GM15510 (cell line): ENCODE data around the gene PLXNA2.

Experiments
- POLR2A ChIP-seq: IDR thresholded peaks from 3 replicates; pipeline ENCODE4 v1.6.1; 2011; ENCODE audit warnings: borderline replicate concordance; ENCODE audit not compliant: insufficient read length; ENCODE audit errors: extremely low read depth

Gene PLXNA2

GRCh38 chr1:208136459-208137182 is 107.6 kb downstream of the PLXNA2 start:
- no peak for TF ChIP-seq POLR2A

- TF ChIP-seq POLR2A = no peak
Observed at GRCh38 chr1:208135354-208135753, 108.8 kb downstream of the PLXNA2 start.

- no peak for TF ChIP-seq POLR2A
Observed at GRCh38 chr1:208134491-208134890, 109.7 kb downstream of the PLXNA2 start.

- no peak for TF ChIP-seq POLR2A
Observed at GRCh38 chr1:208133355-208133754, 110.8 kb downstream of the PLXNA2 start.

GRCh38 chr1:208132287-208132882 is 111.8 kb downstream of the PLXNA2 start:
- TF ChIP-seq POLR2A = no peak

- TF ChIP-seq POLR2A = no peak
Observed at GRCh38 chr1:208131621-208132286, 112.4 kb downstream of the PLXNA2 start.

- no peak for TF ChIP-seq POLR2A
Observed at GRCh38 chr1:208129487-208129886, 114.7 kb downstream of the PLXNA2 start.

- no peak for TF ChIP-seq POLR2A
Observed at GRCh38 chr1:208129060-208129459, 115.1 kb downstream of the PLXNA2 start.

GRCh38 chr1:208127792-208128529 is 116.2 kb downstream of the PLXNA2 start:
- no peak for TF ChIP-seq POLR2A

GRCh38 chr1:208127284-208127683 is 116.9 kb downstream of the PLXNA2 start:
- TF ChIP-seq POLR2A = no peak

GRCh38 chr1:208126108-208126507 is 118.1 kb downstream of the PLXNA2 start:
- no peak for TF ChIP-seq POLR2A

GRCh38 chr1:208122612-208123358 is 121.4 kb downstream of the PLXNA2 start:
- no peak for TF ChIP-seq POLR2A

GRCh38 chr1:208121813-208122364 is 122.3 kb downstream of the PLXNA2 start:
- TF ChIP-seq POLR2A = no peak

GRCh38 chr1:208120431-208120790 is 123.8 kb downstream of the PLXNA2 start:
- no peak for TF ChIP-seq POLR2A
